ENCODE results near the gene SPTAN1. TPM values are rescaled to one million over a fixed set of nuclear protein-coding genes. Genes with fewer than 3 reads are reported as not detected.

Gene SPTAN1
- total and polyA plus RNA-seq, 2 of the 4 experiments (the other 2 are of a cell fraction): 275 to 327 TPM

DNA sequence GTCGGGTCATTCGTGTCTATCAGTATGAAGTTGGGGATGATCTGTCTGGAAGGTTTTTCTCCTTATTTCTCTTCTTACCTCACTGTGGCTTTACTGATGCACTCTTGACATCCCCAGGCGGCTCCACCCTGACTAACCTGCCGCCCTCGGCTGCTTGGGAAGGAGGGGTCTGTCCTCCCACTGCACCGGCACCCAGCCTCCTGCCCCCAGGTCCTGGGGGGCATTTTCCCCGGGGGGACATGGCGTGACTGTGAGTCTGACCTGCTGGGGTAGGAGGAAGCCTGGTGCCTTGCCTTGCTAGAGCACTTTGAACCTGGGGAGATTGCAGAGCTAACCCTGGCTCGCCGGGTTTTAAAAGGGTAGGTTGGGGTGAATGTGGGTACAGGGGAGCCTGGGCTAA lies 76.7 kb downstream of the SPTAN1 start:
- Histone ChIP-seq H3K23ac (ENCODE audit: low read depth, low read length) (no peak overlapping the region), H3K27ac (ENCODE audit: insufficient read depth, low read length) (no peak overlapping the region), H2AK9ac (replicated peaks; ENCODE audit: low read depth, low read length, poor library complexity) (no peak overlapping the region), H4K5ac (ENCODE audit: low read depth, low read length) (no peak overlapping the region), H3K9me1 (ENCODE audit: insufficient read depth, low read length) (no peaks in the 10 kb centered on the region), H3K14ac (replicated peaks; ENCODE audit: low read depth, low read length) (no peak overlapping the region), H4K20me1 (ENCODE audit: insufficient read depth, low read length) (0 out of 2 replicates have a peak, but pooled peaks cover under 1% of the 10 kb centered on the region), H3K4ac (ENCODE audit: low read depth, low read length) (no peak overlapping the region), H4K8ac (ENCODE audit: low read depth in 2 of 2, low read length in 2 of 2) (no peak overlapping the region), H3K4me3 (ENCODE audit: insufficient read depth, low read depth, low read length) (no peak overlapping the region), H3K9me3 (ENCODE audit: control insufficient read depth, insufficient read depth, low read length) (no peaks in the 10 kb centered on the region), H3K18ac (ENCODE audit: low read depth, low read length) (no peak overlapping the region), H2BK20ac (ENCODE audit: low read depth, low read length) (no peak overlapping the region), H3K9ac (ENCODE audit: low read depth, low read length) (no peak overlapping the region), H4K91ac (ENCODE audit: insufficient read depth, low read depth, low read length) (no peak overlapping the region), H3K4me2 (ENCODE audit: low read depth, low read length) (no peak overlapping the region), H3K4me1 (ENCODE audit: control insufficient read depth, insufficient read depth, low read length) (no peaks in the 10 kb centered on the region), H3K79me1 (ENCODE audit: low read depth in 1 of 2, low read length in 2 of 2) (peaks cover 3 to 24% of the 10 kb centered on the region in 2 experiments; a peak in 2 of 4 replicates), H3K56ac (ENCODE audit: extremely low read depth, insufficient read depth, low read length) (no peak overlapping the region), H2AK5ac (ENCODE audit: low read depth, low read length) (no peak overlapping the region), H2AFZ (replicated peaks; ENCODE audit: low read length, poor library complexity) (no peak overlapping the region), H3K36me3 (ENCODE audit: control insufficient read depth, insufficient read depth, low read length) (peaks cover 91% of the 10 kb centered on the region), H2BK5ac (ENCODE audit: low read depth, low read length, poor library complexity, severe bottlenecking) (no peak overlapping the region), H2BK15ac (ENCODE audit: low read depth, low read length) (no peak overlapping the region), H2BK120ac (ENCODE audit: low read depth, low read length) (no peak overlapping the region), H3K27me3 (ENCODE audit: control insufficient read depth, insufficient read depth, low read length) (no peaks in the 10 kb centered on the region)
- TF ChIP-seq POLR2A (IDR thresholded peaks at IDR 0.05; ENCODE audit: low read depth, low read length): no peak
- TF ChIP-seq NFE2L2 (IDR thresholded peaks at IDR 0.05; ENCODE audit: low read depth, low read length): no peak
- TF ChIP-seq FOS (IDR thresholded peaks at IDR 0.05; ENCODE audit: low read depth, low read length): no peak
- TF ChIP-seq MXI1 (IDR thresholded peaks at IDR 0.05; ENCODE audit: borderline replicate concordance, low read depth, low read length): no peak
- ChIA-PET CTCF (no interaction called here), POLR2A (ENCODE audit: unreplicated experiment) (interaction anchor here (0.5 kb wide), 1 partner anchor 16 kb away, joined by 10 read pairs; no protein-coding TSS in a partner anchor)
- WGBS, 2 experiments (ENCODE audit: extremely low coverage in 2 of 2, insufficient read length in 1 of 2): no CpG with 5 or more reads among the region's 10 CpGs
- dilution Hi-C loops (cut with HindIII; ENCODE audit: low sequenced_read_pairs, unreplicated experiment) (no loop called here), intact Hi-C loops (cut with micrococcal nuclease) (no loop called here), in situ Hi-C loops (cut with MboI; ENCODE audit: low sequenced_read_pairs) (no loop called here)
- no peak for DNase-seq
- BruUV-seq (replicated peaks): no TSS peak
- no peak for ATAC-seq (ENCODE audit: low read depth)
